OCI-M1 (cell line): ENCODE measurements around the gene ROR1.

Experiments used
- DNase-seq: peaks from one replicate; lab custom pipeline; 2025; lab: John Stamatoyannopoulos, UW

Gene ROR1

DNA sequence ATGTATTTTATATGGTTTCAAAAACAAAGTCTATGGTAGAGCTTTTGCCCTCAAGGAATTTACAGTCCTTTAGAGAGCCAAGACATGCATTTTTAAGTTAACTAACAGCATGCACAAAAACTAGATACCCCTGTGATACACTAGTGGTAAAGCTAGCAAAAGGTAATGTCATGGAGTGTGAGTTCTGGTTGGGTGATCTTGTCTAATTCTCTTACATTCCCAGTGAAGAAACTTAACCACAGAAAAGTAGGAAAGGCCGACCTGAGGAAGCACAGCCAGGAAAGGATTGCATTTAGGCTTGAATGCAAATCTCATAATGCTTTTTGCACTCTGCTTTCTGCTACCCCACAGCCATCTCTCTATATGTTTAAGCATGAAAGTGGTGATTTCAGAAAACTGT, 202.2 kb downstream of the ROR1 start:
- DNase-seq, result no peak

DNA sequence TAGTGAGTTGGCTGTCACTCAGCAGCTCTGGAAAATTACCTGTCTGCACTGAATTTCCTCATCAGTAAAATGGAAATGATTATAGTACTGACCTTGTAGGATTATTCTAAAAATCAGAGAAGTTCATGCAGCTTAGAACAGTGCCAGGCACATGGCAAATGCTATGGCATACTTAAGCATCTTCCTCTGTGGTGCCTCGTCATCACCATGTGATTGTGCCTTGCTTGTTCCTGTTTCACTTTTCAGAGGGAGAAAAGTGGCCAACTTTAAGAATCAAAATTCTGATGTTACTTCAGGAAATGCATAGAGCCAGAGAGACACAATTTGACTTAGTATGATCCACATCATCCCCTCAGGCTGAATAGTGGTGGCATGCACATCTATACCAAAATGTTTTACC, 203.6 kb downstream of the ROR1 start:
- no peak for DNase-seq

DNA sequence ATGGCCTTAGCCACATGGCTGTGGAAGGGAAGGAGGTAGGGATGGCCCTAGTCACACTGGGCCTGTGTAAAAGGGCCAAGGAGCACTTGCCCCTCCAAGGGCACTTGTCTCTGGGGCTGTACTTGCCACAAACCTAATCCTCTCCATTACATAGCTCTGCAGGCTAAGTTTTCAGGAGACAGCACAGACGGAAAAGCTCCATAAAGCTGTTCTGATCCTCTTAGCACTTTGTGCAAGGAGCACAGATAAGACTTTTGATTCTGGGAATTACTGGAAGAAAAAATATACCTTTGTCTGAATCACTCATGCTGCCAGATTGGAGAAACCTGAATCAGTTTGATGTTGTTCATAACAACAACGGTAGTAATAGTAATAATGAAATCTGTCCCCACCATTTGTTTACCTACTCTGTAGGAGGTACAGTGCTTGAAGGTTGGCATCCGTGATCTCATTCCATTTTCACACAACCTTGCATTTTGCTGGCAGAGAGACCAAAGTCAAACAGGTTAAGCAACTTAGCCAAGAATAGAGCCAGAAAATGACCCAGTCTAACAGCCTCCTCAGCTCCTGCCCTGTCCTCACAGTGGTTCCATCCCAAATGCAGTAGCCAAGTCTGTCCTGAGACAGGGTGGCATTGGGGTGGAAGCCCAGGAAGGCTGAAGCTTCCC, 207.1 kb downstream of the ROR1 start:
- DNase-seq, result no peak

DNA sequence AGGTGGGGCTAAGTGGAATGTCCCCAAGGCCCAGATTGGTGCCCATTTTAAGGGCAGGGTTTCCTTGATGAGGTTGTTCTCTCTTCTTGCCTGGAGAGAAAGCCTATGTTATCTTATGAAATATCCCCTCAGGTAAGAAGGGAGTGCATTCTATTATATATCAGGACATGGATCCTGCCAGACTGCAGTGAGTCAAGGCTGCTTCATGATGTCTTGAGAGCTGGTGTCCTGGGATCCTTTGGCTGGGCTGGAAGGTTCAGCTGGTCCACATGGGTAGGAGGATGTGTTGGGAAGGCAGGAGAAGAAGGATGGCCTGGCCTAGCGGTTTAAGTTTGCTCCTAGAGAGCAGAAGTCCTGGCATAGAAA, 207.6 kb downstream of the ROR1 start:
- DNase-seq, result no peak

DNA sequence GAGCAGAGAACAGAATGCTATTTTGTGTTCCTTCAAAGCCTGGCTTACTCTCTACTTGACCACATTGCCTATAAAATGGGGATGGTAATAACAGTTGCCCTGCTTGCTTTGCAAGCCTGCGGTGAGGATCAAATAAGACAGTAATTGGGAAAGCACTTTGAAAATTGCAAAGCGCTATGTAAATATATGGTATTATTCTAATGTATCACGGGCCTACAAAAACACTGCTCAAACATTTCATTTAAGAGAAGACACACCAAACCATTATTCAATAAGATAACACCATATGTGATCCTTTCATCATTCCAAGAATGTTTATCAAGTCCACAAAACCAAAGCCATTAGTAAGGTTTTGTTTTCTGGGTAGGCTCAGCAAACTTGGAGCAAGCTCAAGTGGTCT, 208.4 kb downstream of the ROR1 start:
- DNase-seq, result no peak

DNA sequence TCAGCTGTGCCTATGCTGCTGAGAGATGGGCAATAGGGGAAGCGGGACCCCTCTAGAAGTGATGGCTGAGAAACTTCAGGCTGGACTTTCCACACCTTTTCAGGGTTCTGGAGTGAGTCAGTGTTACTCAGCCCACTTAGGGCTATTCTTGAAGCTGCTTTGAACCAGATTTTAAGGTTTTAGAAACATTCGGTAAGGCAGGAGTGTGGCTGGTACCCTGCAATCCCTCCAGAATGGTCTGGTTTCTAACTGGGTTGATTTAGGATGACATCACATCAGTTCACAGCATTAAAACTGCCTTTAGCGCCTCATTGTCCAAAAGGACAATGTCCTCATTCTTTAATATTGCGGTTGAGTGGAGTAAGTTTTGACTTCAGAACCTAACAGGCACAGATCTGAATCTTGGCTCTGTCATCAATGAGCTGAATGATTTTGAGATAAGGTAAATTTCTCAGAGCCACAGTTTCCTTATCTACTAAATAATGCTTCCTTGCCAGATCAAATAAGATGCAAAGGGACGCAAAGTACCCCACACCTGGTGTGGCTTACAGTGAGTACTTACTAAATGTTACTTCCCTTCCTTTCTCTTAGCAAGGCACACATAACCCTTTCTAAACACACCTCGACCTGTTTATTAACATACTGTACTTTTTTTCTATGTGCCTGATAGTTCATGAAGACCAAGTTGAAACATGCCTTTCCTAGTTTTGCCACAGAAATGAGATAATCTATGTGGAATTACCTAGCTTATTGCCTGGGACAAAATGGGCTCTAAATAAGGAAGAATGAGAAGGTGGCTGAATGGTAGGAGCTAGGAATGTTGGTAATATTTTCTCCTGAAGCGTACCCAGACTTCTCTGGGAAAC, 209.8 kb downstream of the ROR1 start:
- DNase-seq, result no peak

DNA sequence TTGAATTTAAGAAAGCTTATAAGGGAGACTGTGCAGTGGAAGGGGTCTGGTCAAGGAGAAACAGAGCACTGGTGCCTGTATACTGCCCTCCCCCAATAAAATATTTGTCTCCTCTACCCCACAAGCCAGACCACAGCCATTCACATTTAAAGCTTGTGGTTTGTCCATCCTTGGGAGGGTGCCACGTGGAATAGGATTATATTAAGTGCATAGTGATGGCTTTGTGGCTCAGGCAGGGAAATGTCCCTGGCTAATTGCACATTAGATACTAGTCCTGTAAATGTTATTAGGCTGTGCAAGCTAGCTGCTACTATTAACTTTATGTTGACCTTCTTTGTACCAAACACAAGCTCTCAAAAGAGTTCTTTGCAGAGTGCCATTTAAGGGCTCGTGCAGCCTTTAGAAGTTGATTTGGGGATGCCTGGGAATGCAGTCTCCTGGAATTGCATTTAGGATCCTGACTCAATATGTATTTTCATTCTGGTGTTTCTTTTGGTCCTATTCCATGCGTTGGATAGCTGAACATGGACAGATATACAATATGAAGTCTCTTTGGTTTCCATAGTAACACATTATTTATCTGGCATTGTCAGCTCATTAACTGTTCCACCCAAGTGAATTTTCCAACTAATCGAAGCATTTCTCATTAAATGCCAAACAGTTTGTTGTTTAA, 210.6 kb downstream of the ROR1 start:
- no peak for DNase-seq

DNA sequence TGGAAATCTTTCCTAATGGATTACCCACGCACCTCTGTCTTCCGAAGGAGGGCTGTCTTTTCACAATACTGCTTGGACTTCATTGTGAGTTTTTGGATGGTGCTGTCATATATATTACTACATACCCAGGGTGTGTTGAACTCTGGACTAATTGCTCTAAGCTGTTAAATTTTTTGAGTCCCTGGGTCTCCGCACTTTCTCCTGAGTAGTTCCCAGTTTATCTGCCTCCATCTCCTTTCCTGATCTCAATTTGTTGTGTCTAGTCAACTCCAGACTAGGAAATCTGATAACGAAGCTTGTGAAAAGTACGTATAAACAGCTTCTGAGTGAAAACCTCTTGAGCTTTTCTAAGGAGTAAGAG, 211.1 kb downstream of the ROR1 start:
- DNase-seq, result no peak

DNA sequence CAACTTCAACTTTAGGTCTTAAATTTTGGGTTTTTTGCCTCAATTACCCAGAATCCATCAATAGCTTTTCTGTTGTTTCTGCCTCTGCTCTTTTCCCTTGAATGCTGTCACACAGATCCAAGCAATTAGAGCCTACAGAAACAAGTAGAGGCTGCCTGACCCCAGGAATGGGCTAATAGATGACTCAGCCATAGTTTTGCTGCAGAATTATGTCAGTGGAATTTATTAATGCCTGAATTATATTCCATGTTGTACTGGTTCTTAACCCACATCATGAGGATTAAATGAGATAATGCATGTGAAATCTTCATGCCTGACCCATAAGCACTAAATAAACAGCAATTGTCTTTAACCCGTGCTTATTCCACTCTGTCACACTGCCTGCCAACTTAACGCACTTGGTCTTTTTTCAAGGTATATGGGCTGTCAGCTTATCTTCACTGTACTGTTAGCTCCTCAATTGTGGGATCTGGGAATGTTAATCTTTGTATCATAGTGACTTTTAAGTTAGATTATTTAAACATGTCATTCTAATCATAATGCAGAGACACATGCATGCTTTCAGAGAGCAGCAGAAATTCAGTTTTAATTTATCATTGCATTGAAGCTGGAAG, 213.3 kb downstream of the ROR1 start:
- no peak for DNase-seq

DNA sequence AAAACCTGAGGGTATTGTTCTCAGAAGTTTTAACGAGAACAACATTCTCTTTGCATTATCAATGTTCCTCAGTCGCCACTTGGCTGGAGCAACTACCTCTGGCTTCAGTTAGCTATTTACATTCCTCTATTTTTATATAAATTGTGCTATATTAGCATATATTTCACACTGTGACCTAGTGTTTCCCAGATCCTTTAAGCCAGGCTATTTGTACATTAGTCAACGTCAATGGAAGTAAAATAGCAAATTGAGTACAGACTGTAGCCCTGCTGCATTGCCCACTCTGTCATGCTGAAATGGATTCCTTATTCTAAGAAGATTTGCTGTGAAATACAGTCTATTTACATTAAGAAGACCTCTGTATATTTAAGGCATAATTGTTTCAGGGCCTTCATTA, 213.8 kb downstream of the ROR1 start:
- no peak for DNase-seq

DNA sequence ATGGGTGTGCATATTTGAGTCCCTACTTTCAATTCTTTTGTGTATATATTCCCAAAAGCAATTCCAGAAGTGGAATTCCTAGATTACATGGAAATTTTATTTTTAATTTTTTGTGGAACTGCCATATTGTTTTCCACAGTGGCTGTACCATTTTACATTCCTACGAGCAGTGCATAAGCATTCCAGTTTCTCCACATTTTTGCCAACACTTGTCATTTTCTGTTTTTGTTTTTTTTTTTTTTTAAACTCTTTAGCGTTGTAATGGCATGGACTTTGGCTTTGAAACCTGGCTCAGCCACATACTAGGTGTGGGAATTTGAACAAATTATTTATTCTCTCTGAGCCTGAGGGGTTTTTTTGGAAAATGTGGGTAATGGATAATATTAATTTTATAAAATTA, 215.1 kb downstream of the ROR1 start:
- no peak for DNase-seq

DNA sequence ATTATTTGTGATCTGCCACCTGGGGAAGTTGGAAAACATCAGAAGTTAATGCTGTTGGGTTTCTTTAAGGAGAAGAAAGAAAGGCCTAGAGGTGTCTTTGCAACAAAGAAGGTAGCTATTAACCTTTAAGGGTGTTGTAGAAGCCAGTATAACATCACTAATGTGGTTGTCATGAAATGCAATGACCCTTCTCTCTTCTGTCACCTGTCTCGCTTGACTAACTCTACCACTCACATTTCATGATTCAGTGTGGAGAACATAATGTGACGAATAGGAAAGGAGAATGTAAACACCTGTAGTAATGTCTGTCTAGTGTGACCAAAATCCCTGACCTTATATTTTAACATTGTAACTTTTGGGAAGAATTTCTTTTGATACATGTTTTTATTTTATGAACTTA, 217.9 kb downstream of the ROR1 start:
- no peak for DNase-seq

DNA sequence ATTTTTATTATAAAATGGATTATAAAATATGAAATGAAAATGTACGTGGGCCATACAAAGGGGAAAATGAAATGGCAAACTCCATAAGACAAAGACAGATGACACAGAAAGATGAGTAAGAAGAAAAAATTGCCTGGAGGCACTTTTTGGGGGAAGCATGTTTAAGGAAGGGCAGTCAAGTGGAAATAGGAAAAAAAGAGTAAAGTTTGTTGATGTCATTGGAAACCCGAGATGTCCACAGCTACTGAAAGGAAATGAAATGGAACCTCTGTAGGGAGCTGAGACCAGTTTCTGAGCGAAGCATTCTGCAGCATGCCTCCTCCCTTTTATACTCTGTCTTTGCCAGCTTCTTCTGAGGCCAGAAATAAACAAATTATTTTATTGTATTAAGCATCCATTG, 226.2 kb downstream of the ROR1 start:
- DNase-seq, result no peak

DNA sequence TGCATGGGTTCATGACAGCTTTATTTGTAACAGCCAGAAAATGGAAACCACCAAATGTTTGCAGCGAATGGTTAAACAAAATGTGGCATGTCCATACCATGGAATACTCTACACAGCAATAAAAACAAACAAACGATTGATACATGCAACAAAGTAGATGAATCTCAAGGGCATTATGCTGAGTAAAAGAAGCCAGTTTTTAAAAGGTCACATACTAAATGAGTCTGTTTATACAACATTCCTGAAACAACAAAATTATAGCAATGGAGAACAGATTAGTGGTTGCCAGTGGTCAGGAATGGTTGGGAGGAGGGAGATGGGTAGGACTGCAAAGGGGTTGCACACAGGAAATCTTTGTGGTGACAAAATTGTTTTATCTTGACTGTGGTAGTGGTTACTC, 227.2 kb downstream of the ROR1 start:
- no peak for DNase-seq

DNA sequence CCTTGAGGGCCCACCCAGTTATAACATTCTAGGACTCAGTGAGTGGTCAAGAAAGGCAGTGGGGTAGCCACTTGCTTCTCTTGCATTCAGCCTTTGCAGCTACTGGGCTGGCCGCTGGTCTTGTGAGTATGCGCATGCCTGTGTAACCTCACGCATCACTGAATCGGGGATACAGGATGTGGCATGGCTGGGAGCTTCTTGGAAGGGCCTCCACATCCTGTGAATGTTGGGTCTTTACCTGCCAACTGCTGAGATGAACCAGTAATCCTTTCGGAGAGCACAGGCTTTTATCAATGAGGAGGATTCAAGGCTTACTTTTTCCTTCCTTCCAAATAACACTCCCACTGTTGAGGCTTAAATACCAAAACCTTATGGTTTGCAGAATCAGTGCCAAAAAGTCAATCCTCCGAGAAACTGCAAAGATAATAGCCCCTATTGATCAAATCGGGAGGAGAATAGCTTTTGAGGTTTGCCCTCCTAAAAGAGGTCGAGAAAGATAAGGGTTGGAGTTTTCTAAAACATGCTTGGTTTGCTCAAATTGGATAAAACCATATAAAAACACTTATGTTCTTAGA, 230.7 kb downstream of the ROR1 start:
- DNase-seq, result no peak

DNA sequence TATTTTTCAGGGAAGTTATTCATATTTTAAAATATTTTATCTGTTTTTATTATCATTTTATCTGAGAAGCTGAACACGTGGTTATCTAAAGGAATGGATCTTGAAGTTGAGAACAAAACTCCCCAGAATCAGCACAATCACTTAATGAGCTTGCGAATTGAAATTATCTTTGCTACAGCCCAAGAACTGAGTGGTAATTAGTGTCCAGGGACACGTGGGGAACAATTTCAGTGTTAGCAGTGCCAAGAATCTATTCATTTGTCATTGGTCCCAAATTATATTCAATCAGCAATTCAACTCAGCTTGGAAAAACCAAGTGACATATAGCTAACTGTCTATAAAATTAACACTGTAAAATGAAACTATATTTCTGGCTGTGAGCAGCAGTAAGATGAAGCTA, 232.0 kb downstream of the ROR1 start:
- no peak for DNase-seq

DNA sequence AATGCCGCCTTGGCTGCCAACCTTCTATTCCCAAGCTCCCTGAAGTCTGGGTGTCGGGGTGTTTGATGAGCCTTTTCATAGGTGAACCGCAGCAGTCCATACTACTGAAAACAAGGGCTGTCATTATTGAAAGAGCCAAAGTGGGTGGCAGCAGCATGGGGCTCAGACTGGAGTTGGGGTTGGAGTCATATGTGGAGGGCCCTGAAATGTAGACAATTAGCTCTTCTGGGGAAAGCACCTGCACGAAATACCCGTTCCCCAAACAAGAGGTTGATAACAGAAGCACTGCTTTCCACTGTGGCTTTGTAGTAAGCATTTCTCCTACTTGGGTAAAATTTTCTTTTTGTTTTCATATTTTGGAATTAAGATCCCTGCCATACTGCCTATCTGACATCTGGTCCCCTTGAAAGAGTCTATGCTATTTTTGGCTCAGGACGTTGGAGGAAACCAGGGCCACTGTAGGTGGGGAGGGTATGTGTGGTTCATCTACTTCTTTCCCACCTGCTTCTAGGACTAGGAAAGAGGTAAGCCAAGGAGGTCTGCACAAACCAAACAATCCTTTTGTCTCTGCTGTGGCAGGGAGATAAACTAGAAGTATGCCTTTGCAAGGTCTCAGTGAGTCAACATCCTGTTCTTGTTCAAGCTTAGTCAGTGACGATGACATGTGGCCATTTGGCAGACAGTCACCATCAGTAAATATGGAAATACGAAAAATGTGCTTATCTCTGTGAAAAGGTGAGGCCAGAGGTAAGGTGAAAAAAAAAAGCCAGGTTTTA, 232.6 kb downstream of the ROR1 start:
- no peak for DNase-seq

DNA sequence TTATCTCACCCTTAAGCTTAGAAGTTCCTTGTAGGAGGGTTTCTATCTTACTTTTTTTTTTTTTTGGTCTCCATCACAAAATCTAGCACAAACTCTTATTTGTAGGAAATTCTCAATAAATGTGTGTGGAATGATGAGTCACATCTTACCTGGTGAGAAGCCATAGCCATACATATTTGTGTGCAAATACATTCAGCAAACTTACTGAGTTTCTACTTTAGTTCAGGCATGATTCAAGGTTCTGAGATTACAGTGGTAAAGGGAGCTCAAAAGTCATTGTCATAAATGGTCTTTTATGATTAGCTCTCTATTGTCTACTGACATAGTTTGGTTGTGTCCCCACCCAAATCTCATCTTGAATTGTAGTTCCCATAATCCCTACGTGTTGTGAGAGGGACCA, 236.5 kb downstream of the ROR1 start:
- DNase-seq, result no peak

DNA sequence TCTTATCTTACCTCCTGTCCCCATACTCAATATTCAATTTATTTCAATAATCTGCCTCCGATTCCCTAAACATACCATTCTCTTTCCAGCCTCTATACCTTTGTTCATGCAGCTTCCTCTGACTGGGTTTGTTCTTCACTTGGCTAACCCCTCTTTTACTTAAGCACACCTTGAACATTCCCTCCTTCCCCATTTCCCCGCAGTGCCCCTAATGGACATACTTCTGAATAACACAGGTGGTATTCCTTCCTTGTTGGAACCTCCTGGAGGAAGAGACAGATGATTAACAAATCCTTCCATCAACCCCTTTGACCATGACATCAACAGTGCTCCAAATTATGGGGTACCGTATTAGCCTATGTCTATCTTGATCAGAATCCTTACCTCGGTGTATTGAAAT, 239.6 kb downstream of the ROR1 start:
- DNase-seq, result no peak

DNA sequence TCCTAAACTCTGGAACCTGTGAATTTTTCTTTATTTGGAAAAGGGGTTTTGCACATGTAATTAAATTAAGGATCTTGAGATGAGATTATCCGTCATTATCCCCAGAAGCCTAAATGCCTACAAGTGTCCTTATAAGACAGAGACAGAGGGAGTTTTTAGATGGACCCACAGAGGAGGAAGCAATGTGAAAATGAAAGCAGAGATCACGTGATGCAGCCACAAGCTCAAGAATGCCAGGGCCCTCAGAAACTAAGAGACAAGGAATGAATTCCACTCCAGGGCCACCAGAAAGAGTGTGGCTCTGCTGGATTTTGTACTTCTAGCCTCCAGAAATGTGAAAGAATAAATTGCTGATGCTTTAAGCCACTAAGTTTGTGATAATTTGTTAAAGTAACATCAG, 246.0 kb downstream of the ROR1 start:
- DNase-seq, result peak; percentile 72

DNA sequence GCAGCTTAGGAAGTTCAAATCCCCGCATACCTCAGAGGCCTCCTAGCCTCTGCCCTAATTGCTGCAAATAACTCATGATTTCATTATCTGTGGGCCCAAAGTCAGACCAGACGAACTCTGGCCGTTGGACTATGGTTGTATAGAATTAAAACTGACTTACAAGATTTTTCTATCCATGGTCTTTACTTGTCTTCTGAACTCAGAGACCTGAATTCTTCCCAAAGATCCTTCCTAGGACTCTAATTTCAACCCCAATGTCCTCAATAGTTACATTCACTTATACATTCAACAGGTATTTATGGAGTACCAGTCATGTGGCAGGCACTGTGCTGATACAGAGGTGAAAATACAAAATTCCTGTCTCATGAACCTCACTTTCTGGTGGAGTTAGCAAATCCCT, 247.2 kb downstream of the ROR1 start:
- no peak for DNase-seq

DNA sequence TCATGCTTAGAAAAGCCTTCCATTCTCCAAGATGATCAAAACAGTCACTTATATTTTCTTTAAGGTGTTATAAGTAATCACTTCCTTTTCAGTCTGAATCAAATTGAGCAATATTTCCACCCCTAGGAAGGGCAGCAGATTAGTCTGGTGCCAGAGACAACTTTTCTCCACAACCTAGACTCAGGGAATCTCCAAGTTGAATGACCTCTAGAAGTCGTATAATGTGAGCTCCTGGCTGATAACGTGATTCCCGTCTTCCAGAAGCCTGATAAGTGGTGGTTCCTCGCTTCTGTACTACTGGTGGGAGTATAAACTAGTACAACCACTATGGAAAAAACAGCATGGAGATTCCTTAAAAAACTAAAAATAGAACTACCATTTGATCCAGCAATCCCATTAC, 251.2 kb downstream of the ROR1 start:
- no peak for DNase-seq
